GM04503 (cell line): Measurements from ENCODE around the gene CTIF.

Source experiments
- DNase-seq: peaks from one replicate; pipeline ENCODE4 v3.0.0-alpha.2; 2012; ENCODE audit warnings: low read depth

CTIF gene

GRCh38 chr18:48776156-48776555 lies 237.3 kb downstream of the CTIF start:
- DNase-seq: no peak

GRCh38 chr18:48776641-48777025 lies 237.8 kb downstream of the CTIF start:
- no peak for DNase-seq

- no peak for DNase-seq
Observed at GRCh38 chr18:48777026-48777743, 238.4 kb downstream of the CTIF start.

GRCh38 chr18:48777744-48778116 lies 238.9 kb downstream of the CTIF start:
- no peak for DNase-seq

- no peak for DNase-seq
Observed at GRCh38 chr18:48778344-48779011, 239.6 kb downstream of the CTIF start.

GRCh38 chr18:48779462-48779861 lies 240.6 kb downstream of the CTIF start:
- no peak for DNase-seq

- no peak for DNase-seq
Observed at GRCh38 chr18:48780201-48780912, 241.5 kb downstream of the CTIF start.

- DNase-seq: no peak
Observed at GRCh38 chr18:48780913-48781162, 242.0 kb downstream of the CTIF start.

GRCh38 chr18:48781163-48781987 lies 242.5 kb downstream of the CTIF start:
- peak; percentile 14 for DNase-seq

- DNase-seq: no peak
Observed at GRCh38 chr18:48781988-48782363, 243.1 kb downstream of the CTIF start.

GRCh38 chr18:48782381-48782861 lies 243.6 kb downstream of the CTIF start:
- DNase-seq: no peak

GRCh38 chr18:48783616-48784520 lies 245.0 kb downstream of the CTIF start:
- DNase-seq: no peak

- no peak for DNase-seq
Observed at GRCh38 chr18:48784656-48785055, 245.8 kb downstream of the CTIF start.

- no peak for DNase-seq
Observed at GRCh38 chr18:48785091-48785614, 246.3 kb downstream of the CTIF start.

- no peak for DNase-seq
Observed at GRCh38 chr18:48785736-48786454, 247.1 kb downstream of the CTIF start.

- DNase-seq: no peak
Observed at GRCh38 chr18:48786455-48787202, 247.8 kb downstream of the CTIF start.

GRCh38 chr18:48787203-48788151 lies 248.6 kb downstream of the CTIF start:
- no peak for DNase-seq

GRCh38 chr18:48788373-48788772 lies 249.5 kb downstream of the CTIF start:
- DNase-seq: no peak
